HCT116 (cell line): ENCODE results near the gene PRLHR. TPM values are rescaled to one million over a fixed set of nuclear protein-coding genes. Genes with fewer than 3 reads are reported as not detected.

Experiments used
- ATAC-seq: fragments of 200-7000 bp; cut with Tn5 transposase; 2 replicates; pipeline ENCODE4 v1.9.1; 2020; ENCODE audit warnings: mild to moderate bottlenecking, moderate library complexity
- BruUV-seq: library from RNA; stranded (reverse); fragments of 400-500 nt; replicated peaks from 2 replicates; lab custom pipeline; 2021; lab: Mats Ljungman, UMichigan
- CTCF ChIA-PET: fragments of 300-600 bp; sonication (Branson Sonifier 250); formaldehyde crosslinking; loops from one replicate; lab custom pipeline; 2021; ENCODE audit warnings: antibody characterized with exemption; lab: Charles Lee
- POLR2A ChIA-PET: fragments of 300-600, 350-600 bp; sonication (Branson Sonifier 250); formaldehyde crosslinking; loops from one replicate; lab custom pipeline; 2021; ENCODE audit warnings: antibody characterized with exemption; lab: Charles Lee
- RAD21 ChIA-PET, 2 experiments: fragments of 300-600 bp; sonication (Branson Sonifier 250); formaldehyde crosslinking; loops; one replicate each; lab custom pipeline; 2023; ENCODE audit warnings: low total read pairs in 2 of 2; ENCODE audit not compliant: uncharacterized antibody in 2 of 2, unreplicated experiment in 2 of 2, low non-redundant PET in 1 of 2; lab: Charles Lee
- DNase-seq: peaks from one replicate; pipeline ENCODE4 v3.0.0-alpha.2; 2010; ENCODE audit warnings: low read depth, low spot score
- H2AFZ ChIP-seq: fragments of 200-600 bp; shearing (Covaris generic), sonication (generic); 2 replicates; pipeline ENCODE4 v1.6.1; 2017; ENCODE audit warnings: low read depth, mixed run types, mixed read lengths, antibody characterized with exemption, low read length; ENCODE audit not compliant: poor library complexity, severe bottlenecking
- H3K27ac ChIP-seq: 2 replicates; pipeline ENCODE4 v1.5.1; 2012; ENCODE audit warnings: low read depth, low read length
- H3K27me3 ChIP-seq: fragments of 200-600 bp; sonication (generic); 2 replicates; pipeline ENCODE4 v1.6.1; 2016; ENCODE audit warnings: mixed run types, low read length, mixed read lengths; ENCODE audit not compliant: insufficient read depth
- H3K36me3 ChIP-seq, 2 experiments: fragments of 200-500 bp in 1 of 2; fragments of 200-600 bp in 1 of 2; sonication (Bioruptor generic) in 1 of 2; sonication (generic) in 1 of 2; 2 replicates each; pipeline versions ENCODE4 v1.5.1 to v1.6.1; 2014 to 2016; ENCODE audit warnings: low read length in 2 of 2, inconsistent platforms in 1 of 2, mixed read lengths in 1 of 2, mixed run types in 1 of 2; ENCODE audit not compliant: insufficient read depth in 2 of 2, control insufficient read depth in 1 of 2
- H3K4me1 ChIP-seq, 2 experiments: fragments of 200-600 bp in 1 of 2; sonication (generic) in 1 of 2; 2 replicates each; pipeline versions ENCODE4 v1.5.1 to v1.6.1; 2012 to 2017; ENCODE audit warnings: low read length in 2 of 2, inconsistent platforms in 1 of 2, mild to moderate bottlenecking in 1 of 2, mixed read lengths in 1 of 2, mixed run types in 1 of 2, moderate library complexity in 1 of 2; ENCODE audit not compliant: insufficient read depth in 2 of 2, control insufficient read depth in 1 of 2
- H3K4me2 ChIP-seq: fragments of 200-600 bp; sonication (generic); 2 replicates; pipeline ENCODE4 v1.6.1; 2017; ENCODE audit warnings: mixed run types, low read length, mixed read lengths
- H3K4me3 ChIP-seq, 2 experiments: fragments of 200-600 bp in 1 of 2; sonication (generic) in 1 of 2; replicated peaks in 1 of 2; 2 replicates each; pipeline ENCODE4 v1.5.1; 2011 to 2016; ENCODE audit warnings: low read length in 2 of 2, control low read depth in 1 of 2, low read depth in 1 of 2, mild to moderate bottlenecking in 1 of 2, mixed read lengths in 1 of 2, mixed run types in 1 of 2
- H3K79me2 ChIP-seq: fragments of 200-600 bp; sonication (generic); 2 replicates; pipeline ENCODE4 v1.6.1; 2017; ENCODE audit warnings: mild to moderate bottlenecking, mixed run types, low read length, moderate library complexity, mixed read lengths; ENCODE audit not compliant: insufficient read depth
- H3K9ac ChIP-seq: fragments of 200-600 bp; sonication (generic); 2 replicates; pipeline ENCODE4 v1.6.1; 2016; ENCODE audit warnings: low read length, mixed read lengths
- H3K9me2 ChIP-seq: fragments of 200-600 bp; sonication (generic), shearing (Covaris generic); 2 replicates; pipeline ENCODE4 v1.6.1; 2017; ENCODE audit warnings: mixed run types, mild to moderate bottlenecking, moderate library complexity; ENCODE audit not compliant: insufficient read depth
- H3K9me3 ChIP-seq, 2 experiments: fragments of 200-500 bp in 1 of 2; fragments of 200-600 bp in 1 of 2; sonication (Bioruptor generic) in 1 of 2; sonication (generic) in 1 of 2; 2 replicates each; pipeline ENCODE4 v1.6.1; 2014 to 2017; ENCODE audit warnings: low read length in 2 of 2, mixed read lengths in 2 of 2, inconsistent platforms in 1 of 2, low read depth in 1 of 2, mild to moderate bottlenecking in 1 of 2, mixed run types in 1 of 2, moderate library complexity in 1 of 2; ENCODE audit not compliant: control insufficient read depth in 1 of 2, insufficient read depth in 1 of 2
- H4K20me1 ChIP-seq: fragments of 200-600 bp; sonication (generic), shearing (Covaris generic); 2 replicates; pipeline ENCODE4 v1.6.1; 2017; ENCODE audit warnings: mixed run types, mild to moderate bottlenecking, moderate library complexity; ENCODE audit not compliant: insufficient read depth
- EZH2phosphoT487 ChIP-seq: fragments of 200-600 bp; IDR thresholded peaks from 2 replicates; pipeline ENCODE4 v1.6.1; 2018; ENCODE audit warnings: antibody characterized with exemption, borderline replicate concordance
- FOSL1 ChIP-seq: IDR thresholded peaks from 2 replicates; pipeline ENCODE4 v1.6.1; 2012; ENCODE audit warnings: low read depth
- JUND ChIP-seq: IDR thresholded peaks from 2 replicates; pipeline ENCODE4 v1.6.1; 2012
- POLR2AphosphoS5 ChIP-seq: IDR thresholded peaks from 2 replicates; pipeline ENCODE4 v1.6.1; 2011; ENCODE audit warnings: mild to moderate bottlenecking, low read depth, low read length, moderate library complexity
- RAD21 ChIP-seq: IDR thresholded peaks from 2 replicates; pipeline ENCODE4 v1.6.1; 2012; ENCODE audit warnings: low read depth, mild to moderate bottlenecking
- YY1 ChIP-seq: IDR thresholded peaks from 2 replicates; pipeline ENCODE4 v1.6.1; 2011; ENCODE audit warnings: low read length, low read depth, moderate library complexity, mild to moderate bottlenecking; ENCODE audit not compliant: insufficient replicate concordance; ENCODE audit errors: extremely low read depth
- ZFX ChIP-seq: fragments of 450-650 bp; IDR thresholded peaks from 2 replicates; pipeline ENCODE4 v1.6.1; 2017
- ZNF274 ChIP-seq: fragments of 200-500 bp; sonication (Bioruptor generic); IDR thresholded peaks from 2 replicates; pipeline ENCODE4 v1.6.1; 2014; ENCODE audit warnings: mild to moderate bottlenecking, low read depth, low read length, inconsistent platforms
- intact Hi-C: fragments of 100-400 bp; cut with micrococcal nuclease; formaldehyde crosslinking; loops from 2 replicates; pipeline ENCODE4 v1.10.0; 2022
- total RNA-seq: library from RNA; stranded (reverse); gene quantifications from one replicate; pipeline ENCODE4 v1.2.1, GENCODE V29; 2021; ENCODE audit not compliant: unreplicated experiment
- TF ChIP-seq, protein P1 (sequence below): IDR thresholded peaks from 2 replicates; pipeline ENCODE4 v1.6.1; 2012; ENCODE audit warnings: low read depth
- TF ChIP-seq, protein P2 (sequence below), 3 experiments: fragments of 200-600 bp in 1 of 3; sonication (generic) in 1 of 3; IDR thresholded peaks in 2 of 3; conservative IDR thresholded peaks in 1 of 3; 2 replicates each; pipeline ENCODE4 v1.5.1; 2012 to 2017; ENCODE audit warnings: low read depth in 2 of 3, low read length in 2 of 3, antibody characterized with exemption in 1 of 3, borderline replicate concordance in 1 of 3, control low read depth in 1 of 3, mild to moderate bottlenecking in 1 of 3, mixed read lengths in 1 of 3, mixed run types in 1 of 3, moderate library complexity in 1 of 3; ENCODE audit not compliant: insufficient read depth in 1 of 3

The PRLHR gene
- total RNA-seq, 1 experiment from 2014 or later = not detected

DNA sequence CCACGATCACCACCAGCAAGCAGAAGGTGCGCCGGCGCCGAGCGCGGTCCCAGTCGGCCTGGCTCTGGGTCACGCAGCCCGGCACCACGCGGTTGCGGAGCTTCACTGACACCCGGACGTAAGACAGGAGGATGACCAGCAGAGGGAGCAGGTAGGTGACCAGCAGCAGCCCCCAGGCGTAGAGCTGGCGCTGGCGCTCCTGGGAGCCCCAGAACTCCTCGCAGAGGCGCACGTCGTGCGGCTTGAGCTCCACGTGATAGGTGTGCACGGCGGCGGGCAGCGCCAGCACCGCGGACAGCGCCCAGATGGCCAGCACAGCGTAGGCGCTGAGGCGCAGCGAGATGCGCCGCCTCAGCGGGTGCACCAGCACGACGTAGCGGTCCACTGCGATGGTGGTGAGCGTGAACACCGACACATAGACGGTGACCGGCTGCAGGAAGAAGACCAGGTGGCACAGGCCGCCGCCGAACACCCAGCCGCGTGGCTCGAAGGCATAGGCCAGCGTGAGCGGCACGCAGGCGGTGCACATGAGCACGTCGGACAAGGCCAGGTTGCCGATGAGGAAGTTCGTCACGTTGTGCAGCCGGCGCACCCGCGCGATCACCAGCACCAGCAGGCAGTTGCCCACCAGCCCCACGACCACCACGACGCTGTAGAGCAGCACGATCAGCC is 920 bp downstream of the PRLHR start:
- no peak for DNase-seq
- intact Hi-C loops = loop anchor here (1.0 to 10.0 kb wide), 2 partner anchors 127 to 210 kb away; no protein-coding TSS in a partner anchor

More for the DNA sequence above, 920 bp downstream of the PRLHR start:
- H3K79me2 ChIP-seq = no peaks in the 10 kb centered on the region
- TF ChIP-seq, protein P1, sequence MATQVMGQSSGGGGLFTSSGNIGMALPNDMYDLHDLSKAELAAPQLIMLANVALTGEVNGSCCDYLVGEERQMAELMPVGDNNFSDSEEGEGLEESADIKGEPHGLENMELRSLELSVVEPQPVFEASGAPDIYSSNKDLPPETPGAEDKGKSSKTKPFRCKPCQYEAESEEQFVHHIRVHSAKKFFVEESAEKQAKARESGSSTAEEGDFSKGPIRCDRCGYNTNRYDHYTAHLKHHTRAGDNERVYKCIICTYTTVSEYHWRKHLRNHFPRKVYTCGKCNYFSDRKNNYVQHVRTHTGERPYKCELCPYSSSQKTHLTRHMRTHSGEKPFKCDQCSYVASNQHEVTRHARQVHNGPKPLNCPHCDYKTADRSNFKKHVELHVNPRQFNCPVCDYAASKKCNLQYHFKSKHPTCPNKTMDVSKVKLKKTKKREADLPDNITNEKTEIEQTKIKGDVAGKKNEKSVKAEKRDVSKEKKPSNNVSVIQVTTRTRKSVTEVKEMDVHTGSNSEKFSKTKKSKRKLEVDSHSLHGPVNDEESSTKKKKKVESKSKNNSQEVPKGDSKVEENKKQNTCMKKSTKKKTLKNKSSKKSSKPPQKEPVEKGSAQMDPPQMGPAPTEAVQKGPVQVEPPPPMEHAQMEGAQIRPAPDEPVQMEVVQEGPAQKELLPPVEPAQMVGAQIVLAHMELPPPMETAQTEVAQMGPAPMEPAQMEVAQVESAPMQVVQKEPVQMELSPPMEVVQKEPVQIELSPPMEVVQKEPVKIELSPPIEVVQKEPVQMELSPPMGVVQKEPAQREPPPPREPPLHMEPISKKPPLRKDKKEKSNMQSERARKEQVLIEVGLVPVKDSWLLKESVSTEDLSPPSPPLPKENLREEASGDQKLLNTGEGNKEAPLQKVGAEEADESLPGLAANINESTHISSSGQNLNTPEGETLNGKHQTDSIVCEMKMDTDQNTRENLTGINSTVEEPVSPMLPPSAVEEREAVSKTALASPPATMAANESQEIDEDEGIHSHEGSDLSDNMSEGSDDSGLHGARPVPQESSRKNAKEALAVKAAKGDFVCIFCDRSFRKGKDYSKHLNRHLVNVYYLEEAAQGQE = peak; percentile 71
- no peak for TF ChIP-seq YY1
- TF ChIP-seq POLR2AphosphoS5 = no peak
- TF ChIP-seq EZH2phosphoT487 = no peak
- TF ChIP-seq, protein P2, sequence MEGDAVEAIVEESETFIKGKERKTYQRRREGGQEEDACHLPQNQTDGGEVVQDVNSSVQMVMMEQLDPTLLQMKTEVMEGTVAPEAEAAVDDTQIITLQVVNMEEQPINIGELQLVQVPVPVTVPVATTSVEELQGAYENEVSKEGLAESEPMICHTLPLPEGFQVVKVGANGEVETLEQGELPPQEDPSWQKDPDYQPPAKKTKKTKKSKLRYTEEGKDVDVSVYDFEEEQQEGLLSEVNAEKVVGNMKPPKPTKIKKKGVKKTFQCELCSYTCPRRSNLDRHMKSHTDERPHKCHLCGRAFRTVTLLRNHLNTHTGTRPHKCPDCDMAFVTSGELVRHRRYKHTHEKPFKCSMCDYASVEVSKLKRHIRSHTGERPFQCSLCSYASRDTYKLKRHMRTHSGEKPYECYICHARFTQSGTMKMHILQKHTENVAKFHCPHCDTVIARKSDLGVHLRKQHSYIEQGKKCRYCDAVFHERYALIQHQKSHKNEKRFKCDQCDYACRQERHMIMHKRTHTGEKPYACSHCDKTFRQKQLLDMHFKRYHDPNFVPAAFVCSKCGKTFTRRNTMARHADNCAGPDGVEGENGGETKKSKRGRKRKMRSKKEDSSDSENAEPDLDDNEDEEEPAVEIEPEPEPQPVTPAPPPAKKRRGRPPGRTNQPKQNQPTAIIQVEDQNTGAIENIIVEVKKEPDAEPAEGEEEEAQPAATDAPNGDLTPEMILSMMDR (IDR thresholded peaks at IDR 0.05 in 2 of 3, conservative IDR thresholded peaks at IDR 0.05 in 1 of 3; ENCODE audit: borderline replicate concordance in 1 of 3, insufficient read depth in 1 of 3, low read depth in 2 of 3, low read length in 2 of 3) = peak; percentile 32 to 60 (median 59); a peak in 5 of 6 replicates
- TF ChIP-seq RAD21 = peak; percentile 48
- TF ChIP-seq ZNF274 = no peak
- no peak for TF ChIP-seq FOSL1
- TF ChIP-seq JUND = no peak
- no peak for TF ChIP-seq ZFX
- TF ChIP-seq, all 23 proteins: peak for 3
- Histone ChIP-seq H3K36me3 (no peaks in the 10 kb centered on the region), H3K4me3 (no peak overlapping the region), H4K20me1 (no peaks in the 10 kb centered on the region), H3K9ac (no peak overlapping the region), H3K27ac (no peak overlapping the region), H3K4me1 (no peaks in the 10 kb centered on the region), H3K9me3 (no peaks in the 10 kb centered on the region), H3K27me3 (peaks cover 56% of the 10 kb centered on the region), H3K4me2 (no peak overlapping the region), H2AFZ (no peak overlapping the region), H3K9me2 (no peaks in the 10 kb centered on the region)
- ChIA-PET RAD21 (no interaction called here), CTCF (interaction anchor here (0.7 to 2.4 kb wide), 5 partner anchors 11 to 206 kb away, joined by 3 to 21 read pairs (median 4); no protein-coding TSS in a partner anchor), POLR2A (no interaction called here)
- no TSS peak for BruUV-seq
- peak; percentile 81 for ATAC-seq
